HUES48 (cell line): Measurements from ENCODE around the gene TP53RK.

ENCODE experiments used
- H3K27ac ChIP-seq: one replicate; pipeline ENCODE4 v1.7.0; 2013; ENCODE audit warnings: low read depth, low read length, inconsistent platforms
- H3K27me3 ChIP-seq: 2 replicates; pipeline ENCODE4 v1.6.1; 2013; ENCODE audit warnings: mild to moderate bottlenecking, low read length; ENCODE audit not compliant: control insufficient read depth, insufficient read depth
- H3K36me3 ChIP-seq: 2 replicates; pipeline ENCODE4 v1.6.1; 2013; ENCODE audit warnings: low read length; ENCODE audit not compliant: control insufficient read depth, insufficient read depth
- H3K4me1 ChIP-seq: 2 replicates; pipeline ENCODE4 v1.6.1; 2013; ENCODE audit warnings: mild to moderate bottlenecking, low read length; ENCODE audit not compliant: control insufficient read depth, insufficient read depth
- H3K4me3 ChIP-seq: 2 replicates; pipeline ENCODE4 v1.5.1; 2013; ENCODE audit warnings: mild to moderate bottlenecking, low read depth, low read length
- H3K9ac ChIP-seq: 2 replicates; pipeline ENCODE4 v1.6.1; 2013; ENCODE audit warnings: mild to moderate bottlenecking, low read depth, low read length, moderate library complexity
- H3K9me3 ChIP-seq: 2 replicates; pipeline ENCODE4 v1.6.1; 2013; ENCODE audit warnings: low read length; ENCODE audit not compliant: control insufficient read depth, insufficient read depth

Gene TP53RK

DNA sequence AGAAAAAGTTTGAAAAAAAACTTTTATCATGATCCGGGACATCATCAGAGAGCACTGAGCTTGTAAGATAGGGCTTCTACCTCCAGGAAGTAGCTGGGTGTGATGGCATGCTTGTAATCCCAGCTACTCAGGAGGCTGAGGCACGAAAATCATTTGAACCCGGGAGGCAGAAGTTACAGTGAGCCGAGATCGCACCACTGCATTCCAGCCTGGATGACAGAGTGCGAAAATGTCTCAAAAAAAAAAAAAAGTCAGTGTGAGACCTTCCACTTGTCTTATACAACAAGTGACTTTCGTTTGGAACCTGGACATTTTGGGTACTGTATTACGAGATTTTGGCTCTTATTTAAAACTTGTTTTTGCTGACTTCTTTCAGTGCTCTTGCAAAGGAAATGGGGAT, 32.1 kb downstream of the TP53RK start:
- no peak overlapping the region for H3K9ac ChIP-seq
- no peaks in the 10 kb centered on the region for H3K36me3 ChIP-seq

DNA sequence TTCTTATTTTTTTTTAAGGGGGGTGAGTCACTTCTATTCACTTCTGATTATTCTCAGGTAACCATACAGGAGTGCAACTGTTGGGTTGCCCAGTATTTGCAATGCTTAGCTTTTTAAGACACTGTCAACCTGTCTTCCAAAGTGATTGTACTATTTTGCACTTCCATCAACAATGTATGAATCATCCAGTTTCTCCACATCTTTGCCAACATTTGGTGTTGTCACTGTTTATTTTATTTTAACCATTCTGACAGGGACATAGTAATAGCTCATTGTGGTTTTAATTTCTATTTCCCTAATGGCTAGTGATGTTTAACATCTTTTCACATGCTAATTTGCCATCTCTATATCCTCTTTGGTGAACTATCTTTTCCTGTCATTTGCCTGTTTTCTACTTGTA, 36.5 kb downstream of the TP53RK start:
- no peaks in the 10 kb centered on the region for H3K4me1 ChIP-seq
- H3K36me3 ChIP-seq: no peaks in the 10 kb centered on the region
- no peak overlapping the region for H3K27ac ChIP-seq
- peaks cover 27% of the 10 kb centered on the region for H3K27me3 ChIP-seq
- no peaks in the 10 kb centered on the region for H3K9me3 ChIP-seq
- H3K4me3 ChIP-seq: no peak overlapping the region
- no peak overlapping the region for H3K9ac ChIP-seq

More for the DNA sequence above, 32.1 kb downstream of the TP53RK start:
- Histone ChIP-seq H3K4me1 (no peaks in the 10 kb centered on the region), H3K27ac (no peak overlapping the region), H3K4me3 (no peak overlapping the region), H3K9me3 (no peaks in the 10 kb centered on the region), H3K27me3 (no peaks in the 10 kb centered on the region; the same call in none of the 2 replicates)

DNA sequence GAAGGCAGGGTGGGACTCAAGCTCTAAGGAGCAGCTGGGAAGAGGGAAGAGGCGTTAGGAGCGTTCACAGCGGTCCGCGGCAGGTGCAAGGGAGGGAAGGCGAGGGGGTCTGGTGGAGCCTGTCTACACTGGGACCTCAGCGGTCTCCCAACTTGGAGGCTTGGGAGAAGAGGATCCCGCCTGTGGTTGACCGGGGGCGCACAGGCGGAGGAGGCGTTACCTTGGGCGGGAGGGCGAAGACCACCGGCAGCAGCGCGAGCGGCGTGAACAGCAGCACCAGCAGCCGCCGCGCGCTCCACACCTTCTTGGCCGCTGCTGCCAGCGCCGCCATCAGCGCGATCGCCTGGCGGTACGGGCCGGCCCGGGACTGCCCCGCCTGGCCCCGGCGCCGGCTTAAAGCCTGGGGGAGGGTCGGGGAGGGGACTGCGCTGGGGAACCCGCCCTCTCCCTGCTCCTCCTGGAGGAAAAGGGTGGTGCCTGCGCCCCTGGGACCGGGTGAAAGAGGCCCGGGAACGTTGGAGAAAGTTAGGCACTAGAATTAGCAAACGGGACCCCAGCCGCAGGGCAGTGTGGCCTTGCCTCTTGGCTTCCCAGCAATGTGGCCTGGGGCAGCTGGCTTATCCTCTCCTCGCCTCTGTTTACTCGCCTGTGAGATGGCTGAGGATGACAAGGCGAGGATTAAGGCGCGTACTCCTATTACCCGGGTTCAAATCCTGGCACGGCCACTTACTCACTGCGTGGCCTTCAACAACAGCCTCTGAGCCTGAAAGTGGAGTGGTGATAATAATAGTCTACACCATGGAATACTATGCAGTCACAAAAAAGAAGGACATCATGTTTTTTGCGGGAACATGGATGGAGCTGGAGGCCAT, 37.9 kb downstream of the TP53RK start, which contains the start of gene SLC13A3:
SLC13A3 (minus strand) TSS at position 369 of the 872 bp plus-strand sequence; CDS start at position 331, 38 bp downstream.
- H3K4me1 ChIP-seq: no peaks in the 10 kb centered on the region
- H3K36me3 ChIP-seq: no peaks in the 10 kb centered on the region
- peak within 1 kb of the TSS; percentile 60 for H3K4me3 ChIP-seq
- H3K27ac ChIP-seq: no peak within 1 kb of the TSS
- no peaks in the 10 kb centered on the region for H3K9me3 ChIP-seq
- peaks cover 27% of the 10 kb centered on the region for H3K27me3 ChIP-seq
- H3K9ac ChIP-seq: no peak within 1 kb of the TSS

DNA sequence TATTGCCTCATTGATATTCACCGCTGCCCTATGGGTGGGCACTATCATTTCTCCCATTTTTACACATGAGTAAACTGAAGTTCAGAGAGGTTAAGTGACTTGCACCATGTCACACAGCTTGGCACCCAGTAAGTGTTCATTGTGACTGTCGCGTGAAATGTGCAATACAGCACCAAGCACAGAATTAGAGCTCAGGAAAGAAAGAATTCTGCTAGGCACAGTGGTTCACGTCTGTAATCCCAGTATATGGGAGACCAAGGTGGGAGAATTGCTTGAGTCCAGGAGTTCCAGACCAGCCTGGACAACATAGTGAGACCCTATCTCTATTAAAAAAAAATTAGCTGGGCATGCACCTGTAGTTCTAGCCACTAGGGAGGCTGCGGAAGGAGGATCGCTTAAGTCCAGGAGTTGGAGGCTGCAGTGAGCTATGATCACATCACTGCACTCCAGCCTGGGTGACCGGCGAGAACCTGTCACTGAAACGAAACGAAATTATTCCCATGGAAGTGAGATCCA, 38.6 kb downstream of the TP53RK start:
- Histone ChIP-seq H3K27me3 (peaks cover 27% of the 10 kb centered on the region), H3K9me3 (no peaks in the 10 kb centered on the region), H3K4me3 (peak overlapping the region; percentile 60), H3K9ac (no peak overlapping the region), H3K27ac (no peak overlapping the region), H3K4me1 (no peaks in the 10 kb centered on the region), H3K36me3 (no peaks in the 10 kb centered on the region)

DNA sequence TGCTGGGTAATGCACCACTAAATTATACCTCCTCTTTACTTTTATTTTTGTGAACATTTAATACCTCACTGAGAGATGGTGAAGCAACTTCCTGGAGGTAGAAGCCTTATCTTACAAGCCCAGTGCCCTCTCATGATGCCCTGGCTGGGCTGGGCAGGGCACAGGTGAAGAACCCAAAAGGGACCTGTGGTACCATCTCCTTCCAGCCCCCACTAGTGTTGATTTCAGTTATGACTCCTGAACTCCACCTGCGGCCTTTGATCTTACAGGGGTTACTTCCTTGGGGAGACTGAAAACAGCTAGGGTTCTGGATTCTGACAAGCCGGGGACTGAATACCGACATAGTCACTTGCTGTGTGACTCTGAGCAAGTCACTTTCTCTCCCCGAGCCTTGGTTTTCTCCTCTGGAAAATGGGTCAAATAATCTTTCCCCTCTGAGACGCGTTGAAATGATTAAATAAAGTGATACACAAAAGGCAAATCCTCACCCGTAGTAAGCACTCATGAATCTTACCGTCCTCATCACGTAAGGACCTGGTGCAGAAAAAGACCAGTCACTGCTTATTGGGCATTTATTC, 39.2 kb downstream of the TP53RK start:
- H3K4me1 ChIP-seq: no peaks in the 10 kb centered on the region
- H3K9ac ChIP-seq: no peak overlapping the region
- peaks cover 27% of the 10 kb centered on the region for H3K27me3 ChIP-seq
- H3K36me3 ChIP-seq: no peaks in the 10 kb centered on the region
- H3K9me3 ChIP-seq: no peaks in the 10 kb centered on the region
- H3K27ac ChIP-seq: no peak overlapping the region
- no peak overlapping the region for H3K4me3 ChIP-seq

DNA sequence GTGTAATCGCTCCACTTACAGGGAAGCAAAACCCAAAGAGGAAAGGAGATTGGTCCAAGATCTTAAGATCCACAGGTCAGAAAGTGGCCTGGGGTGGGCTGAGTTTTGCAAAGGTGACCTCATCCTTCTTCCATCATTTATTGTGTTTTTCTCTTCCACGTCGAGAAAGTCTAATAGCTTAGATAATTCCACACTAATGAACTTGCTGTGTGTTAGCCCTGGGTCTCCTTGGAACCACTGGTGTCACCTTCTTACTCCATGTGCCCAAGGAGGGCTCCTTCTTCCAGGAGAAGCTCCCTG, 39.6 kb downstream of the TP53RK start:
- H3K27me3 ChIP-seq: peaks cover 27% of the 10 kb centered on the region
- no peaks in the 10 kb centered on the region for H3K36me3 ChIP-seq
- H3K9ac ChIP-seq: no peak overlapping the region
- no peak overlapping the region for H3K4me3 ChIP-seq
- no peaks in the 10 kb centered on the region for H3K4me1 ChIP-seq
- H3K9me3 ChIP-seq: no peaks in the 10 kb centered on the region
- H3K27ac ChIP-seq: no peak overlapping the region

DNA sequence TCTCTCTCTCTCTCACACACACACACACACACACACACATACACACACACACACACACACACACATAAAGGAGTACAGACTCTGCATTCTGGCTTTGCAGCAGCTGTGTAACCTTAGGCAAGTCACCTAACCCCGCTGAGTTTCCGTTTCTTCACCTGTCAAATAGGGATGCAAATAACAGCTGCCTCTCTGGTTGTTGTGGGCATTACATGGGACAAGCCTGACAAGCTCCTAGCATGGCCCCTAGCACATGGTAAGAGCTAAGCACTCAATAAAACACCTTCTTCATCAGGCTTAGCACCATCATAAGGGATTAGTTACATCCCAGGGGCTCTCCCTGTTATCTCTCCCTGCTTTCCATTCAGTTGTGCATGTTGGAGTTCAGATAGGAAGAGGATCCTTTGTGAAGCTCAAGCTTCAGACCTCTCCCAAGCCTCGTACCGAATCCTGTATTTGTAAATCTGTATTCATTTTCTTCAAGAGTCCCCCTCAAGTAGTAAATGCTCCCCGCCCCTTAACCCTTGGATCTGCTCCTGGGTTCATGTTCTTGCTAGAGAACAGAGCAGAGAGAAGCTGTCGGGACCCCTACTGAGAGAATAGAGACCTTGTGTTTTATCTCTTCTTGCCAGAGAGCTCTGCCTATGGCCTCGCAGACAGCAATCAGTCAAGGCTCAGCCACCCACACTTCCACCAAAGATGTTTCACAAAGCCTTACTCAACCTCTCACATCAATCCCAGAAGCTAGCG, 40.2 kb downstream of the TP53RK start:
- no peaks in the 10 kb centered on the region for H3K4me1 ChIP-seq
- H3K27ac ChIP-seq: no peak overlapping the region
- H3K27me3 ChIP-seq: peaks cover 27% of the 10 kb centered on the region
- no peak overlapping the region for H3K4me3 ChIP-seq
- no peak overlapping the region for H3K9ac ChIP-seq
- no peaks in the 10 kb centered on the region for H3K36me3 ChIP-seq
- no peaks in the 10 kb centered on the region for H3K9me3 ChIP-seq

DNA sequence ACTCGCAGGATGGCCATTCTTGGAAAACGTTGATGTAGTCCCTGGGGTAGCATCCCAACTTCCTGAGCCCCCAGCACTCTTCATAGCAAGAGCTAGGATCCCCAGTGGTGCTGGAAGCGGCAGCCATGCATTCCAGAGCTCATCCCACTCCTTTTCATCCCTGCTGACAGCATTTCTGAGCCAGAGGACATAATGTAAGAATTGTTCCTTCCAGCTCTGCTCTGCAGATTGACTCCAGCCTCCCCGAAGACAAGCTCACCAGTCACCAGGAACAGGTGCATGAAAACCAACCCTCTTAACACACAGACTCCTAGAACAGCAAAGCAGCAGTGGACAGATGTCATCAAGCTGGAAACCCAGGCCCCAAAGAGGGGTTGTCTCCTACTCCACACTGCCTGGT, 41.8 kb downstream of the TP53RK start:
- no peak overlapping the region for H3K27ac ChIP-seq
- no peaks in the 10 kb centered on the region for H3K4me1 ChIP-seq
- H3K36me3 ChIP-seq: no peaks in the 10 kb centered on the region
- H3K27me3 ChIP-seq: peaks cover 27% of the 10 kb centered on the region
- H3K9ac ChIP-seq: no peak overlapping the region
- no peaks in the 10 kb centered on the region for H3K9me3 ChIP-seq
- H3K4me3 ChIP-seq: no peak overlapping the region

DNA sequence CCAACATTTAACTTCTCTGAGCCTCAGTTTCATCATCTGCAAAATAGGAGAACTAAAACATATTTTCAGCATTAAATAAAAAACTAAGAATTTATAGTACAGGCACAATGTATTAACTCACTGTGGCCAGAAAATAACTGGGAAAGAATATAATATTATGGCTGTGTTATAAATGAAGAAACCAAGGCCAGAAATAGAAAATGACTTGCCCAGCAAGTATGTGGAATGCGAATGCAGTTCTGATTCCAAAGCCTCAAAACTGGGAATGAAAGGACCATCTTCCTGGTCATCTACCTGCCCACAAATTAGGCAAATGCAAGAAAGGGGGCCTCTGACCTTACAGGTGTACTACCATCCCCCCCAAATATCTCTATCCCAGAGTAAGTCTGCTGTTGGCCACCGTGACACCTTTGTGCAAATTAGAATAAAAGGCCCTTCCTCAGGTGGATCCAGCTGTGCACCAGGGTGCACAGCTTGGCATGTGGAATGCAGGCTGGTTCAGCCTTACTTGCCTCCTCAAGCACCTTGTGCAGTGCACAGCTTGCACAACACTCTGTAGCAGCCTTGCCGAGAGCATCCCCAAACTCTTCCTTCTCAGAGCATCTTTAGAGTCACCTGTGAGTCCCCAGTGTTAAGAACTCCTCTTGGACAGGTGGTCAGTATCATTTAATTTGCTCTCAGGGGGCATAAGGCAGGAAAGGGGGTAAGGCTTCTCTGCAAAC, 42.4 kb downstream of the TP53RK start:
- no peaks in the 10 kb centered on the region for H3K9me3 ChIP-seq
- no peak overlapping the region for H3K4me3 ChIP-seq
- H3K27me3 ChIP-seq: peaks cover 26% of the 10 kb centered on the region
- H3K4me1 ChIP-seq: no peaks in the 10 kb centered on the region
- H3K36me3 ChIP-seq: no peaks in the 10 kb centered on the region
- no peak overlapping the region for H3K27ac ChIP-seq
- no peak overlapping the region for H3K9ac ChIP-seq

DNA sequence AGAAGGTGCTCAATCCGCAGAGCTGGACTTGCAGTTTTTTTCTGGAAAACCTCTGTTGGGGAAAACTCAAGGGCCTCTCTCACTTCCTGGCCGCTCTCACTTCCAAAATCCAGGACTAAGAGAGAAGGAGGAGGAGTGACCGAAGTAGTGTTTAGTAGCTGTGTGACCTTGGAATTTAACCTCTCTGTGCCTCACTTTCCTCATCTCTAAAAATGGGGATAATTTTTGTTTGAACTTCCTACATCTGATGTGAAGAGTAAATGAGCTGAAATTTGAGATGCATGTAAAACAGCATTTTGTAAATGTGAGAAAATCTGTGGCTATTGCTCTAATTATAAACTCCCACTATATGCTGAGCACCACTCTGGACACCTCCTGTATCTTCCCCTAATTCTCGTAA, 43.1 kb downstream of the TP53RK start:
- Histone ChIP-seq H3K4me3 (no peak overlapping the region), H3K9me3 (no peaks in the 10 kb centered on the region), H3K9ac (no peak overlapping the region), H3K36me3 (no peaks in the 10 kb centered on the region), H3K27ac (no peak overlapping the region), H3K27me3 (peaks cover 20% of the 10 kb centered on the region), H3K4me1 (no peaks in the 10 kb centered on the region)
